Measurements from ENCODE around the gene ARMC5. TPM values are rescaled to one million over a fixed set of nuclear protein-coding genes. Genes with fewer than 3 reads are reported as not detected.
"Not testable (repeated sequence)": the region's sequence is repeated elsewhere in the genome, so short reads cannot be mapped to it uniquely, and the experiment has no call there.

The ARMC5 gene
- total and polyA plus RNA-seq, 8 donors: 2.3 to 18.1 (median 4.5) TPM

DNA sequence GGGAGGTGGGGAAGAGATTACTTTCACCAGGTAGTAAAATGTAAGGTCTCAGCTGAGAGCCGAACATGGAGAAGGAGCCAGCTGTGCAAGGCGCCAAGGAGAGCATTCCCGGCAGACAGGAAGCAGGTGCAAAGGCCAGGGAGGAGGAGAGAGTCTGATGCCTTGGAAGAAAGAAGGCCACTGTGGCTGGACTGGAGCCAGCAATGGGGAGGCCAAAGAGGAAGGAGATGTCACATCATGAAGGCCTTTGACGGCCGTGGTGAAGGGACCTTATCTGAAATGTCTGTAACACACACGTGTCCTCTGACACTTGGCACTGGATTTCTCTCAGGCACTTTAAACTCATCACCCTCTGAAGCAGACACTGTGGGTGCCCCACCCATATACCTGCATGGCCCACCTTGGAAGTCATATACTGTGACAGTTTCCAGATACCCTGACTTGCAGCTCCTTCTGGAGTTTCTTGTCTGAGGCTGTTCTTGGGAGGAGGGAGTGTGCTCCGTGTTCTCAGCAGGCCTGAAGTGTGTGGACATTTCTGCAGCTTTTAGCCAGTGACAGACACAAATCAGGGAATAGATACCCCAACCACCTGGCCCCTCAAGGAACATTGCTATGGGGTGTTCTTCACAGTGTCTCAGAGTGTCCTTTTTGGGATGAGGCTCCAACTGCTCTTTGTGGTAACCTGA is 21.7 kb downstream of the ARMC5 start:
- DNase-seq (no peak), ATAC-seq (no peak), FAIRE-seq (no peak)
- 55 to 56% methylated on average over 7 of the region's 7 CpGs for WGBS, 2 donors
- H3K4me1 ChIP-seq: peaks cover 0 to 2% (median 1%) of the 10 kb centered on the region in 3 donors
- no peaks in the 10 kb centered on the region for H3K27me3 ChIP-seq
- TF ChIP-seq, protein P1, sequence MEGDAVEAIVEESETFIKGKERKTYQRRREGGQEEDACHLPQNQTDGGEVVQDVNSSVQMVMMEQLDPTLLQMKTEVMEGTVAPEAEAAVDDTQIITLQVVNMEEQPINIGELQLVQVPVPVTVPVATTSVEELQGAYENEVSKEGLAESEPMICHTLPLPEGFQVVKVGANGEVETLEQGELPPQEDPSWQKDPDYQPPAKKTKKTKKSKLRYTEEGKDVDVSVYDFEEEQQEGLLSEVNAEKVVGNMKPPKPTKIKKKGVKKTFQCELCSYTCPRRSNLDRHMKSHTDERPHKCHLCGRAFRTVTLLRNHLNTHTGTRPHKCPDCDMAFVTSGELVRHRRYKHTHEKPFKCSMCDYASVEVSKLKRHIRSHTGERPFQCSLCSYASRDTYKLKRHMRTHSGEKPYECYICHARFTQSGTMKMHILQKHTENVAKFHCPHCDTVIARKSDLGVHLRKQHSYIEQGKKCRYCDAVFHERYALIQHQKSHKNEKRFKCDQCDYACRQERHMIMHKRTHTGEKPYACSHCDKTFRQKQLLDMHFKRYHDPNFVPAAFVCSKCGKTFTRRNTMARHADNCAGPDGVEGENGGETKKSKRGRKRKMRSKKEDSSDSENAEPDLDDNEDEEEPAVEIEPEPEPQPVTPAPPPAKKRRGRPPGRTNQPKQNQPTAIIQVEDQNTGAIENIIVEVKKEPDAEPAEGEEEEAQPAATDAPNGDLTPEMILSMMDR (IDR thresholded peaks at IDR 0.05): no peak
- H3K9me3 ChIP-seq: no peaks in the 10 kb centered on the region
- H3K4me3 ChIP-seq: no peak overlapping the region
- intact Hi-C loops (cut with DNase I): loop anchor here in 1 of 3 donors (10.0 kb wide), 1 partner anchor 224 kb away; no protein-coding TSS in a partner anchor
- H3K36me3 ChIP-seq: no peaks in the 10 kb centered on the region
- no peak overlapping the region for H3K27ac ChIP-seq

GRCh38 chr16:31483081-31483480 is 23.8 kb downstream of the ARMC5 start, which contains the start of gene SLC5A2:
TSS of gene SLC5A2 (plus strand) at chr16:31483123. CDS start at chr16:31483137, 14 bp downstream.
- Histone ChIP-seq H3K36me3 (no peaks in the 10 kb centered on the region), H3K27me3 (no peaks in the 10 kb centered on the region), H3K4me3 (no peak within 1 kb of the TSS), H3K27ac (no peak within 1 kb of the TSS), H3K9me3 (no peaks in the 10 kb centered on the region), H3K4me1 (peaks cover 0 to 4% (median under 1%) of the 10 kb centered on the region in 3 donors)
- no peak for FAIRE-seq
- WGBS, 2 donors: 78 to 90% methylated on average over 4 of the region's 4 CpGs
- intact Hi-C loops (cut with DNase I): loop anchor here in 1 of 3 donors (10.0 kb wide), 1 partner anchor 222 kb away; no protein-coding TSS in a partner anchor
- no peak for DNase-seq
- no peak for ATAC-seq
- TF ChIP-seq, protein P1 (IDR thresholded peaks at IDR 0.05): no peak

- not testable (repeated sequence) for DNase-seq, H3K36me3 ChIP-seq, H3K9me3 ChIP-seq, FAIRE-seq, H3K4me3 ChIP-seq, H3K27me3 ChIP-seq, ATAC-seq
- H3K27ac ChIP-seq: peak overlapping the region in 2 of 4 donors; percentile 59 to 73
- peaks cover 5 to 11% (median 7%) of the 10 kb centered on the region in 3 donors for H3K4me1 ChIP-seq
- 82 to 89% methylated on average over 4 of the region's 4 CpGs for WGBS, 2 donors
- intact Hi-C loops (cut with DNase I): loop anchor here in 1 of 3 donors (10.0 kb wide), 1 partner anchor 221 kb away; no protein-coding TSS in a partner anchor
These were observed 24.7 kb downstream of the ARMC5 start for GRCh38 chr16:31484048-31484447.

GRCh38 chr16:31484491-31485171 is 25.3 kb downstream of the ARMC5 start:
- H3K4me1 ChIP-seq: peaks cover 5 to 11% (median 7%) of the 10 kb centered on the region in 3 donors
- H3K27ac ChIP-seq: peak overlapping the region; percentile 40 to 73 (median 57)
- H3K27me3 ChIP-seq: no peaks in the 10 kb centered on the region
- H3K36me3 ChIP-seq: no peaks in the 10 kb centered on the region
- FAIRE-seq: no peak
- peak; percentile 22 to 38 (median 30) for ATAC-seq
- WGBS, 2 donors: 59 to 62% methylated on average over 14 of the region's 14 CpGs
- H3K9me3 ChIP-seq: no peaks in the 10 kb centered on the region
- intact Hi-C loops (cut with DNase I): loop anchor here in 1 of 3 donors (10.0 kb wide), 1 partner anchor 220 kb away; no protein-coding TSS in a partner anchor
- TF ChIP-seq, protein P1 (IDR thresholded peaks at IDR 0.05): no peak
- DNase-seq: peak in 3 of 6 donors; percentile 60 to 82 (median 68)
- H3K4me3 ChIP-seq: no peak overlapping the region

GRCh38 chr16:31485571-31485970 is 26.3 kb downstream of the ARMC5 start:
- ATAC-seq: no peak
- peak in 1 of 6 donors; percentile 58 for DNase-seq
- no peaks in the 10 kb centered on the region for H3K36me3 ChIP-seq
- peaks cover 5 to 11% (median 7%) of the 10 kb centered on the region in 3 donors for H3K4me1 ChIP-seq
- no peak overlapping the region for H3K27ac ChIP-seq
- no peaks in the 10 kb centered on the region for H3K9me3 ChIP-seq
- FAIRE-seq: no peak
- H3K27me3 ChIP-seq: no peaks in the 10 kb centered on the region
- TF ChIP-seq, protein P1 (IDR thresholded peaks at IDR 0.05): no peak
- intact Hi-C loops (cut with DNase I): loop anchor here in 1 of 3 donors (10.0 kb wide), 1 partner anchor 219 kb away; no protein-coding TSS in a partner anchor
- 86 to 93% methylated on average over 16 to 17 of the region's 17 CpGs for WGBS, 2 donors
- no peak overlapping the region for H3K4me3 ChIP-seq
